Measurements from ENCODE around the gene DSCAML1.
"Not testable (repeated sequence)": the region's sequence is repeated elsewhere in the genome, so short reads cannot be mapped to it uniquely, and the experiment has no call there.

DSCAML1 gene

GRCh38 chr11:117794772-117795629 lies 2.0 kb downstream of the DSCAML1 start:
- no peak for DNase-seq

- no peak for DNase-seq
Measured at GRCh38 chr11:117794135-117794534, 2.9 kb downstream of the DSCAML1 start.

- DNase-seq, result no peak
Measured at GRCh38 chr11:117793583-117793982, 3.4 kb downstream of the DSCAML1 start.

GRCh38 chr11:117792992-117793391 lies 4.0 kb downstream of the DSCAML1 start:
- DNase-seq, result no peak

GRCh38 chr11:117792241-117792640 lies 4.8 kb downstream of the DSCAML1 start:
- DNase-seq, result no peak

- no peak for DNase-seq
Measured at GRCh38 chr11:117790279-117790678, 6.7 kb downstream of the DSCAML1 start.

- no peak for DNase-seq
Measured at GRCh38 chr11:117789241-117789640, 7.8 kb downstream of the DSCAML1 start.

GRCh38 chr11:117786135-117786870 lies 10.7 kb downstream of the DSCAML1 start:
- DNase-seq, result no peak

GRCh38 chr11:117782101-117782500 lies 14.9 kb downstream of the DSCAML1 start:
- DNase-seq, result no peak

GRCh38 chr11:117781627-117782026 lies 15.4 kb downstream of the DSCAML1 start:
- no peak for DNase-seq

GRCh38 chr11:117780456-117780855 lies 16.6 kb downstream of the DSCAML1 start:
- no peak for DNase-seq

- DNase-seq, result no peak
Measured at GRCh38 chr11:117774553-117774952, 22.5 kb downstream of the DSCAML1 start.

GRCh38 chr11:117772360-117772759 lies 24.7 kb downstream of the DSCAML1 start:
- no peak for DNase-seq

- DNase-seq, result no peak
Measured at GRCh38 chr11:117771841-117772240, 25.2 kb downstream of the DSCAML1 start.

GRCh38 chr11:117771197-117771596 lies 25.8 kb downstream of the DSCAML1 start:
- no peak for DNase-seq

GRCh38 chr11:117770061-117770460 lies 27.0 kb downstream of the DSCAML1 start:
- no peak for DNase-seq

- DNase-seq, result no peak
Measured at GRCh38 chr11:117769533-117769932, 27.5 kb downstream of the DSCAML1 start.

GRCh38 chr11:117768506-117768905 lies 28.5 kb downstream of the DSCAML1 start:
- no peak for DNase-seq

GRCh38 chr11:117767071-117767470 lies 29.9 kb downstream of the DSCAML1 start:
- DNase-seq, result no peak

GRCh38 chr11:117766576-117766975 lies 30.4 kb downstream of the DSCAML1 start:
- no peak for DNase-seq

- DNase-seq, result no peak
Measured at GRCh38 chr11:117766026-117766425, 31.0 kb downstream of the DSCAML1 start.

- no peak for DNase-seq
Measured at GRCh38 chr11:117765068-117765467, 31.9 kb downstream of the DSCAML1 start.

GRCh38 chr11:117763465-117763864 lies 33.6 kb downstream of the DSCAML1 start:
- not testable (repeated sequence) for DNase-seq

- DNase-seq, result no peak
Measured at GRCh38 chr11:117761993-117762392, 35.0 kb downstream of the DSCAML1 start.
